Gastrocnemius medialis (tissue), 4 donors: ENCODE measurements around the gene CTR9.

ENCODE experiments used
- POLR2A ChIP-seq, 2 donors: fragments of 450-650 bp; IDR thresholded peaks; one replicate each; pipeline ENCODE4 v1.6.1; 2017; ENCODE audit warnings: antibody characterized with exemption in 2 of 2, mild to moderate bottlenecking in 2 of 2, moderate library complexity in 2 of 2
- TF ChIP-seq, protein P1 (sequence below), 5 experiments: fragments of 450-650 bp in 3 of 5; fragments of 200-600 bp in 2 of 5; sonication (generic) in 2 of 5; IDR thresholded peaks in 4 of 5; conservative IDR thresholded peaks in 1 of 5; 1 replicate in 4 of 5; 2 replicates in 1 of 5; pipeline ENCODE4 v1.5.1; 2016 to 2019; ENCODE audit warnings: antibody characterized with exemption in 5 of 5, mild to moderate bottlenecking in 3 of 5, moderate library complexity in 3 of 5

DNA sequence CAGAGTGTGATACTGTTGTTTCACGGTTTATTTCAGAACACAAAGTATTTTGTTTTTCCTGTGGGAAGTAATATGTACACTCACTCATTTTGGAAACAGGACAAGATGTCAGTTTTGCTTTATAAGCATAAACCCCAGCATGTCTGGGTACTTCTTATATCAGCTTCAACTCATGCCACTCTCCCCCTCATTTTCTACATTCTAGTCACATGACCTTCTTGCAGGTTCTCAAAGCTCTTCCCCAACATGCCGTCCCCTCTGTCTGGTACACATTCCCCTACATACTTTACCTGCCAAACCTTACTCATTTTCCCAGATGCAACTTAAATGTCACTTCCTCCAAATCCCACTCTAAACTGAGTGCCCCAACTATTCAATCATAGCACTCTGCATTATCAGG, 1.6 kb upstream of the CTR9 start:
- TF ChIP-seq, protein P1, sequence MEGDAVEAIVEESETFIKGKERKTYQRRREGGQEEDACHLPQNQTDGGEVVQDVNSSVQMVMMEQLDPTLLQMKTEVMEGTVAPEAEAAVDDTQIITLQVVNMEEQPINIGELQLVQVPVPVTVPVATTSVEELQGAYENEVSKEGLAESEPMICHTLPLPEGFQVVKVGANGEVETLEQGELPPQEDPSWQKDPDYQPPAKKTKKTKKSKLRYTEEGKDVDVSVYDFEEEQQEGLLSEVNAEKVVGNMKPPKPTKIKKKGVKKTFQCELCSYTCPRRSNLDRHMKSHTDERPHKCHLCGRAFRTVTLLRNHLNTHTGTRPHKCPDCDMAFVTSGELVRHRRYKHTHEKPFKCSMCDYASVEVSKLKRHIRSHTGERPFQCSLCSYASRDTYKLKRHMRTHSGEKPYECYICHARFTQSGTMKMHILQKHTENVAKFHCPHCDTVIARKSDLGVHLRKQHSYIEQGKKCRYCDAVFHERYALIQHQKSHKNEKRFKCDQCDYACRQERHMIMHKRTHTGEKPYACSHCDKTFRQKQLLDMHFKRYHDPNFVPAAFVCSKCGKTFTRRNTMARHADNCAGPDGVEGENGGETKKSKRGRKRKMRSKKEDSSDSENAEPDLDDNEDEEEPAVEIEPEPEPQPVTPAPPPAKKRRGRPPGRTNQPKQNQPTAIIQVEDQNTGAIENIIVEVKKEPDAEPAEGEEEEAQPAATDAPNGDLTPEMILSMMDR (IDR thresholded peaks at IDR 0.05 in 4 of 5, conservative IDR thresholded peaks at IDR 0.05 in 1 of 5) = no peak
- TF ChIP-seq POLR2A (IDR thresholded peaks at IDR 0.05) = no peak
